WERI-Rb-1 (cell line): ENCODE measurements around the gene COL12A1.

ENCODE experiments used
- DNase-seq: peaks from one replicate; pipeline ENCODE4 v3.0.0-alpha.2; 2020
- H3K27ac ChIP-seq: fragments of 250-450 bp; sonication (Bioruptor Pico); 2 replicates; pipeline ENCODE4 v1.5.1; 2020; ENCODE audit warnings: mild to moderate bottlenecking, moderate library complexity
- H3K27me3 ChIP-seq: fragments of 250-450 bp; sonication (Bioruptor Pico); 2 replicates; pipeline ENCODE4 v1.5.1; 2021; ENCODE audit warnings: mild to moderate bottlenecking, low read depth, moderate library complexity; ENCODE audit not compliant: insufficient read depth, severe bottlenecking
- H3K36me3 ChIP-seq: fragments of 250-450 bp; sonication (Bioruptor Pico); 2 replicates; pipeline ENCODE4 v1.5.1; 2020; ENCODE audit warnings: mild to moderate bottlenecking, moderate library complexity
- H3K4me3 ChIP-seq: 2 replicates; pipeline ENCODE4 v1.5.1; 2011; ENCODE audit warnings: low read depth, mild to moderate bottlenecking, control low read depth, low read length
- H3K9me3 ChIP-seq: fragments of 250-450 bp; sonication (Bioruptor Pico); 2 replicates; pipeline ENCODE4 v1.5.1; 2021; ENCODE audit warnings: mild to moderate bottlenecking, moderate library complexity; ENCODE audit not compliant: severe bottlenecking
- CTCF ChIP-seq: IDR thresholded peaks from 2 replicates; pipeline ENCODE4 v1.5.1; 2011; ENCODE audit warnings: low read depth, mild to moderate bottlenecking, control low read depth, inconsistent platforms, low read length

COL12A1 gene

GRCh38 chr6:75090576-75090975 is 115.3 kb downstream of the COL12A1 start:
- Histone ChIP-seq H3K4me3 (no peak overlapping the region), H3K27me3 (peaks cover 80% of the 10 kb centered on the region), H3K9me3 (no peaks in the 10 kb centered on the region), H3K27ac (no peak overlapping the region), H3K36me3 (no peaks in the 10 kb centered on the region)
- no peak for TF ChIP-seq CTCF
- DNase-seq, result no peak

- H3K9me3 ChIP-seq, result no peaks in the 10 kb centered on the region
- no peak overlapping the region for H3K4me3 ChIP-seq
- no peak for DNase-seq
- peaks cover 80% of the 10 kb centered on the region for H3K27me3 ChIP-seq
- TF ChIP-seq CTCF, result no peak
- H3K27ac ChIP-seq, result no peak overlapping the region
- no peaks in the 10 kb centered on the region for H3K36me3 ChIP-seq
Observed at GRCh38 chr6:75089921-75090320, 115.9 kb downstream of the COL12A1 start.

- no peak overlapping the region for H3K4me3 ChIP-seq
- peaks cover 83% of the 10 kb centered on the region for H3K27me3 ChIP-seq
- H3K9me3 ChIP-seq, result no peaks in the 10 kb centered on the region
- H3K27ac ChIP-seq, result no peak overlapping the region
- DNase-seq, result no peak
- no peaks in the 10 kb centered on the region for H3K36me3 ChIP-seq
- TF ChIP-seq CTCF, result no peak
Observed at GRCh38 chr6:75089151-75089897, 116.5 kb downstream of the COL12A1 start.

GRCh38 chr6:75085931-75086635 is 119.8 kb downstream of the COL12A1 start:
- H3K27ac ChIP-seq, result no peak overlapping the region
- no peak overlapping the region for H3K4me3 ChIP-seq
- DNase-seq, result no peak
- peaks cover 79% of the 10 kb centered on the region for H3K27me3 ChIP-seq
- H3K9me3 ChIP-seq, result no peaks in the 10 kb centered on the region
- no peaks in the 10 kb centered on the region for H3K36me3 ChIP-seq
- no peak for TF ChIP-seq CTCF

- TF ChIP-seq CTCF, result no peak
- no peak overlapping the region for H3K27ac ChIP-seq
- peaks cover 75% of the 10 kb centered on the region for H3K27me3 ChIP-seq
- no peak for DNase-seq
- no peak overlapping the region for H3K4me3 ChIP-seq
- no peaks in the 10 kb centered on the region for H3K9me3 ChIP-seq
- H3K36me3 ChIP-seq, result no peaks in the 10 kb centered on the region
Observed at GRCh38 chr6:75084872-75085381, 120.9 kb downstream of the COL12A1 start.
